GM18870 (cell line): ENCODE results near the gene KCNJ18.
"Not testable (repeated sequence)": the region's sequence is repeated elsewhere in the genome, so short reads cannot be mapped to it uniquely, and the experiment has no call there.

Experiments used
- ATAC-seq: cut with Tn5 transposase; IDR thresholded peaks from one replicate; pipeline ENCODE4 v1.9.1; 2021; ENCODE audit warnings: moderate library complexity; ENCODE audit not compliant: unreplicated experiment

Gene KCNJ18

GRCh38 chr17:21719511-21720226, 27.3 kb downstream of the KCNJ18 start:
- not testable (repeated sequence) for ATAC-seq

GRCh38 chr17:21720566-21720965, 28.2 kb downstream of the KCNJ18 start:
- not testable (repeated sequence) for ATAC-seq

- not testable (repeated sequence) for ATAC-seq
Measured at GRCh38 chr17:21722268-21722667, 29.9 kb downstream of the KCNJ18 start.

GRCh38 chr17:21724216-21725006, 32.1 kb downstream of the KCNJ18 start:
- ATAC-seq: not testable (repeated sequence)

- ATAC-seq: not testable (repeated sequence)
Measured at GRCh38 chr17:21731076-21731475, 38.8 kb downstream of the KCNJ18 start.

GRCh38 chr17:21733931-21734330, 41.6 kb downstream of the KCNJ18 start:
- ATAC-seq: not testable (repeated sequence)

- ATAC-seq: not testable (repeated sequence)
Measured at GRCh38 chr17:21735814-21736213, 43.5 kb downstream of the KCNJ18 start.

GRCh38 chr17:21737015-21737580, 44.8 kb downstream of the KCNJ18 start:
- not testable (repeated sequence) for ATAC-seq

GRCh38 chr17:21738241-21738640, 45.9 kb downstream of the KCNJ18 start:
- ATAC-seq: not testable (repeated sequence)

- not testable (repeated sequence) for ATAC-seq
Measured at GRCh38 chr17:21738877-21739474, 46.7 kb downstream of the KCNJ18 start.

GRCh38 chr17:21739485-21739884, 47.2 kb downstream of the KCNJ18 start:
- ATAC-seq: peak; percentile 64

GRCh38 chr17:21740836-21741235, 48.5 kb downstream of the KCNJ18 start:
- not testable (repeated sequence) for ATAC-seq

- ATAC-seq: not testable (repeated sequence)
Measured at GRCh38 chr17:21741520-21741919, 49.2 kb downstream of the KCNJ18 start.

GRCh38 chr17:21742326-21742725, 50.0 kb downstream of the KCNJ18 start:
- no peak for ATAC-seq

- ATAC-seq: not testable (repeated sequence)
Measured at GRCh38 chr17:21744151-21744550, 51.8 kb downstream of the KCNJ18 start.

- not testable (repeated sequence) for ATAC-seq
Measured at GRCh38 chr17:21744621-21745020, 52.3 kb downstream of the KCNJ18 start.

GRCh38 chr17:21745385-21746054, 53.2 kb downstream of the KCNJ18 start:
- ATAC-seq: not testable (repeated sequence)

GRCh38 chr17:21746415-21746814, 54.1 kb downstream of the KCNJ18 start:
- not testable (repeated sequence) for ATAC-seq

GRCh38 chr17:21747195-21747915, 55.0 kb downstream of the KCNJ18 start:
- ATAC-seq: not testable (repeated sequence)

- ATAC-seq: not testable (repeated sequence)
Measured at GRCh38 chr17:21748686-21749085, 56.4 kb downstream of the KCNJ18 start.
